ENCODE data around the gene FOXP1.

DNA sequence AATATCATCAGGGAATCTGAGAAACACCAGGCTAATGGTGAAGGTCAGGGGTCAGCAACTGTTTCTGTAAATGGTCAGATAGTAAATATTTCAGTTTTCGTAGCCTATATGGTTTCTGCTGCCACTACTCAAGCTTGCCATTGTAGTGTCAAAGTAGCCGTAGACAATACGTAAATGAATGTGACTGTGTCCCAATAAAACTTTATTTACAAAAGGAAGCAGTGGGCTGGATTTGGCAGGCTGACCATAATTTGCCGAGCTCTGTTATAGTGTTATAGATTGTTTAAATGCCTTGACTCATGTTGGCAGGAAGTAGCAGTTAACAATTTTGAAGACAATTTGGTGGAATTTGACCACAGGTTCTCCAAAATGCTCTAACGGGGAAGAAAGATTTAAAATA, 548.2 kb downstream of the FOXP1 start:
- TF ChIP-seq TAF1 (IDR thresholded peaks at IDR 0.05; ENCODE audit: borderline replicate concordance, insufficient read depth, low read length) (no peak), SIN3A (IDR thresholded peaks at IDR 0.05; ENCODE audit: borderline replicate concordance, insufficient read depth, low read length) (no peak), FOXP2 (optimal IDR thresholded peaks at IDR 0.05; ENCODE audit: borderline replicate concordance, extremely low read depth, extremely low read length, insufficient read depth) (no peak)
- TF ChIP-seq, protein P1, sequence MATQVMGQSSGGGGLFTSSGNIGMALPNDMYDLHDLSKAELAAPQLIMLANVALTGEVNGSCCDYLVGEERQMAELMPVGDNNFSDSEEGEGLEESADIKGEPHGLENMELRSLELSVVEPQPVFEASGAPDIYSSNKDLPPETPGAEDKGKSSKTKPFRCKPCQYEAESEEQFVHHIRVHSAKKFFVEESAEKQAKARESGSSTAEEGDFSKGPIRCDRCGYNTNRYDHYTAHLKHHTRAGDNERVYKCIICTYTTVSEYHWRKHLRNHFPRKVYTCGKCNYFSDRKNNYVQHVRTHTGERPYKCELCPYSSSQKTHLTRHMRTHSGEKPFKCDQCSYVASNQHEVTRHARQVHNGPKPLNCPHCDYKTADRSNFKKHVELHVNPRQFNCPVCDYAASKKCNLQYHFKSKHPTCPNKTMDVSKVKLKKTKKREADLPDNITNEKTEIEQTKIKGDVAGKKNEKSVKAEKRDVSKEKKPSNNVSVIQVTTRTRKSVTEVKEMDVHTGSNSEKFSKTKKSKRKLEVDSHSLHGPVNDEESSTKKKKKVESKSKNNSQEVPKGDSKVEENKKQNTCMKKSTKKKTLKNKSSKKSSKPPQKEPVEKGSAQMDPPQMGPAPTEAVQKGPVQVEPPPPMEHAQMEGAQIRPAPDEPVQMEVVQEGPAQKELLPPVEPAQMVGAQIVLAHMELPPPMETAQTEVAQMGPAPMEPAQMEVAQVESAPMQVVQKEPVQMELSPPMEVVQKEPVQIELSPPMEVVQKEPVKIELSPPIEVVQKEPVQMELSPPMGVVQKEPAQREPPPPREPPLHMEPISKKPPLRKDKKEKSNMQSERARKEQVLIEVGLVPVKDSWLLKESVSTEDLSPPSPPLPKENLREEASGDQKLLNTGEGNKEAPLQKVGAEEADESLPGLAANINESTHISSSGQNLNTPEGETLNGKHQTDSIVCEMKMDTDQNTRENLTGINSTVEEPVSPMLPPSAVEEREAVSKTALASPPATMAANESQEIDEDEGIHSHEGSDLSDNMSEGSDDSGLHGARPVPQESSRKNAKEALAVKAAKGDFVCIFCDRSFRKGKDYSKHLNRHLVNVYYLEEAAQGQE (IDR thresholded peaks at IDR 0.05; ENCODE audit: insufficient read depth in 1 of 2, low read depth in 2 of 2, low read length in 2 of 2) = no peak
